ENCODE data around the gene SLC10A7.

DNA sequence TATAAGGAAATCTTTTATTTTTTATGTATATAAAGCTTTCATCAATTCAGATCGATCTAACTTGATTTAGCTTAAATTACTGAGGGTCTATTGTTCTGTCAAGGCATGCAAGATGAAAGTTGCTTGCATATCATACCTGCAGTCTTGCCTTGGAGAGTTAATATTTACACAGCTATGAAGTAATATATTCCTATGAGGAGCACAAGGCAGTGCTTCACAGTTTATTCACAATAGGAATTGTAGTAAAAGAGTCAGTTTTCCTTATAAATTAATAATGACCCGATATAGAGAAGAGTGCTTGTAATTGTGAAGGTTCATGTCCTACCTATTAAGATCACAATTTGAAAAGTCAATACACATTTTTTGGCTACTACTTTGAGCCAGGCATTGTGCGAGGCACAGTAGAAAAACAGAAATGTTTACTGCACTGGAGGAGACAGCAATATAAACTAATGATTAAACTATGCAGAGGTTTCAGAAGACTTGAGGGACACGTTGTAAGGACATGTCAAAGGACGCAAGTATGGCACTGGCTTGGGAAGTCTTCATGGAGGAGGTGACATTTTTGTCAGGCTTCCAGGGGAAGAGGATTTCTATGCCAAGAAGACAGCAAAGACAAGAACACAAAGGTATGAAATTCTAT is 268.6 kb downstream of the SLC10A7 start:
- TF ChIP-seq, protein P1, sequence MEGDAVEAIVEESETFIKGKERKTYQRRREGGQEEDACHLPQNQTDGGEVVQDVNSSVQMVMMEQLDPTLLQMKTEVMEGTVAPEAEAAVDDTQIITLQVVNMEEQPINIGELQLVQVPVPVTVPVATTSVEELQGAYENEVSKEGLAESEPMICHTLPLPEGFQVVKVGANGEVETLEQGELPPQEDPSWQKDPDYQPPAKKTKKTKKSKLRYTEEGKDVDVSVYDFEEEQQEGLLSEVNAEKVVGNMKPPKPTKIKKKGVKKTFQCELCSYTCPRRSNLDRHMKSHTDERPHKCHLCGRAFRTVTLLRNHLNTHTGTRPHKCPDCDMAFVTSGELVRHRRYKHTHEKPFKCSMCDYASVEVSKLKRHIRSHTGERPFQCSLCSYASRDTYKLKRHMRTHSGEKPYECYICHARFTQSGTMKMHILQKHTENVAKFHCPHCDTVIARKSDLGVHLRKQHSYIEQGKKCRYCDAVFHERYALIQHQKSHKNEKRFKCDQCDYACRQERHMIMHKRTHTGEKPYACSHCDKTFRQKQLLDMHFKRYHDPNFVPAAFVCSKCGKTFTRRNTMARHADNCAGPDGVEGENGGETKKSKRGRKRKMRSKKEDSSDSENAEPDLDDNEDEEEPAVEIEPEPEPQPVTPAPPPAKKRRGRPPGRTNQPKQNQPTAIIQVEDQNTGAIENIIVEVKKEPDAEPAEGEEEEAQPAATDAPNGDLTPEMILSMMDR (conservative IDR thresholded peaks at IDR 0.05 in 1 of 2, IDR thresholded peaks at IDR 0.05 in 1 of 2; ENCODE audit: low read depth in 1 of 2, low read length in 2 of 2), result no peak
- TF ChIP-seq EZH2 (IDR thresholded peaks at IDR 0.05; ENCODE audit: low read length, missing control alignments), result no peak
